KMS-11 (cell line): Measurements from ENCODE around the gene AFAP1L2.

ENCODE experiments used
- H2AFZ ChIP-seq: fragments of 200-600 bp; sonication (generic); 2 replicates; pipeline ENCODE4 v1.6.1; 2016; ENCODE audit warnings: antibody characterized with exemption, mixed run types, low read depth
- H3K27ac ChIP-seq: fragments of 200-600 bp; sonication (generic); 2 replicates; pipeline ENCODE4 v1.6.1; 2016; ENCODE audit warnings: mild to moderate bottlenecking, mixed run types
- H3K27me3 ChIP-seq: fragments of 200-600 bp; sonication (generic); 2 replicates; pipeline ENCODE4 v1.6.1; 2017; ENCODE audit warnings: mild to moderate bottlenecking, low read depth, mixed run types, moderate library complexity; ENCODE audit not compliant: insufficient read depth
- H3K36me3 ChIP-seq: fragments of 200-600 bp; sonication (generic); 2 replicates; pipeline ENCODE4 v1.6.1; 2017; ENCODE audit warnings: mild to moderate bottlenecking, mixed run types; ENCODE audit not compliant: insufficient read depth
- H3K4me1 ChIP-seq: fragments of 200-600 bp; sonication (generic); 2 replicates; pipeline ENCODE4 v1.6.1; 2016; ENCODE audit warnings: mild to moderate bottlenecking, low read depth, mixed run types; ENCODE audit not compliant: poor library complexity, severe bottlenecking
- H3K4me2 ChIP-seq: fragments of 200-600 bp; sonication (generic); 2 replicates; pipeline ENCODE4 v1.7.0; 2016; ENCODE audit warnings: mild to moderate bottlenecking, mixed run types
- H3K4me3 ChIP-seq: fragments of 200-600 bp; sonication (generic); IDR thresholded peaks from 2 replicates; pipeline ENCODE4 v1.6.1; 2017; ENCODE audit warnings: low read depth, low read length, mixed read lengths; ENCODE audit not compliant: insufficient read depth
- H3K79me2 ChIP-seq: fragments of 200-600 bp; sonication (generic); 2 replicates; pipeline ENCODE4 v1.6.1; 2016; ENCODE audit warnings: low read depth, mixed run types; ENCODE audit not compliant: insufficient read depth
- H3K9ac ChIP-seq: fragments of 200-600 bp; sonication (generic); 2 replicates; pipeline ENCODE4 v1.6.1; 2016; ENCODE audit warnings: mild to moderate bottlenecking, mixed run types
- H4K20me1 ChIP-seq: fragments of 200-600 bp; sonication (generic); 2 replicates; pipeline ENCODE4 v1.6.1; 2016; ENCODE audit warnings: mild to moderate bottlenecking, mixed run types; ENCODE audit not compliant: insufficient read depth
- TF ChIP-seq, protein P1 (sequence below): fragments of 200-600 bp; sonication (generic); conservative IDR thresholded peaks from 2 replicates; pipeline ENCODE4 v1.6.1; 2017; ENCODE audit warnings: low read depth, mild to moderate bottlenecking, antibody characterized with exemption, low read length, moderate library complexity, mixed read lengths

AFAP1L2 gene

DNA sequence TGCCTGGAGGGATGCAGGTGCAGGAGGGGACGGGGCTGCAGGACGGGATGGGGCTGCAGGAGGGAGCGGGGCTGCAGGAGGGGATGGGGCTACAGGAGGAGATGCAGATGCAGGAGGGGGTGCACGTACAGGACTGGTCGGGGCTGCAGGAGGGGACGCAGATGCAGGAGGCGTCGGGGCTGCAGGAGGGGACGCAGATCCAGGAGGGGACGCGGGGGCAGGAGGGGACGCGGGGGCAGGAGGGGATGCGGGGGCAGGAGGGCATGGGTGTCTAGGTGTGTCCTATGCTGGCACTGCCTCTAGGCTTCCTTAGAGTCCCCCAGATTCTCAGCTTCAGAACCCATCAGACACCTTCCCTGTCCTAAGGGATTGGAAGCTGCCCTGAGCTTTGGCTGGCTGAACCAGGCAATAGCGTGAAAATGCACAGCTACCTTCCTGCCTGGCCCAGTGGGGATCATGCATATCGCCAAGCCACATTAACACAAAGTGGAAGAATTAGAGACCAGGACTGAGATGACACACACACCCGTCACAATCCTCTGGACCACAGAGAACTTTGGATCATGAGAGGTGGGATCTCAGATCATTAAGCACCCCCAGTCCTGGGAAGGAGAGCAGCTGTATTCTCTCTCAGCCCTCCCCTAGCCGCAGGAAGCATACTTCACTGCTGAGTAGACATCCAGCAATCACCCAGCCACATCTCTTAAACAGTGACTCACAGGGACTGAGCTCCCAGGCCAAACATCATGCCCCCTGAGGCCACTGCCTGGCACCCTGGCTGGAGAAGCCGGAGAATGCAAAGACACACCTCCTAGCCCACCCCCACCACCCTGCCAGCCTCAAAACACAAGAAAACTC, 98.0 kb downstream of the AFAP1L2 start:
- TF ChIP-seq, protein P1, sequence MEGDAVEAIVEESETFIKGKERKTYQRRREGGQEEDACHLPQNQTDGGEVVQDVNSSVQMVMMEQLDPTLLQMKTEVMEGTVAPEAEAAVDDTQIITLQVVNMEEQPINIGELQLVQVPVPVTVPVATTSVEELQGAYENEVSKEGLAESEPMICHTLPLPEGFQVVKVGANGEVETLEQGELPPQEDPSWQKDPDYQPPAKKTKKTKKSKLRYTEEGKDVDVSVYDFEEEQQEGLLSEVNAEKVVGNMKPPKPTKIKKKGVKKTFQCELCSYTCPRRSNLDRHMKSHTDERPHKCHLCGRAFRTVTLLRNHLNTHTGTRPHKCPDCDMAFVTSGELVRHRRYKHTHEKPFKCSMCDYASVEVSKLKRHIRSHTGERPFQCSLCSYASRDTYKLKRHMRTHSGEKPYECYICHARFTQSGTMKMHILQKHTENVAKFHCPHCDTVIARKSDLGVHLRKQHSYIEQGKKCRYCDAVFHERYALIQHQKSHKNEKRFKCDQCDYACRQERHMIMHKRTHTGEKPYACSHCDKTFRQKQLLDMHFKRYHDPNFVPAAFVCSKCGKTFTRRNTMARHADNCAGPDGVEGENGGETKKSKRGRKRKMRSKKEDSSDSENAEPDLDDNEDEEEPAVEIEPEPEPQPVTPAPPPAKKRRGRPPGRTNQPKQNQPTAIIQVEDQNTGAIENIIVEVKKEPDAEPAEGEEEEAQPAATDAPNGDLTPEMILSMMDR = no peak
- no peaks in the 10 kb centered on the region for H4K20me1 ChIP-seq
- no peak overlapping the region for H3K27ac ChIP-seq
- no peaks in the 10 kb centered on the region for H3K79me2 ChIP-seq
- H3K4me1 ChIP-seq = no peaks in the 10 kb centered on the region
- no peaks in the 10 kb centered on the region for H3K36me3 ChIP-seq
- H2AFZ ChIP-seq = no peak overlapping the region
- no peaks in the 10 kb centered on the region for H3K27me3 ChIP-seq
- no peak overlapping the region for H3K4me3 ChIP-seq
- H3K4me2 ChIP-seq = no peak overlapping the region
- no peak overlapping the region for H3K9ac ChIP-seq

DNA sequence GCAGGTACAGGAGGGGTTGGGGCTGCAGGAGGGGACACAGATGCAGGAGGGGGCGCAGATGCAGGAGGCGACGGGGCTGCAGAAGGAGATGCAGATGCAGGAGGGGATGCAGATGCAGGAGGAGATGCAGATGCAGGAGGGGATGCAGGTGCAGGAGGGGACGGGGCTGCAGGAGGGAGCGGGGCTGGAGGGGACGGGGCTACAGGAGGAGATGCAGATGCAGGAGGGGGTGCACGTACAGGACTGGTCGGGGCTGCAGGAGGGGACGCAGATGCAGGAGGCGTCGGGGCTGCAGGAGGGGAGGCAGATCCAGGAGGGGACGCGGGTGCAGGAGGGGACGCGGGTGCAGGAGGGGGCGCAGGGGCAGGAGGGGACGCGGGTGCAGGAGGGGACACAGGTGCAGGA, 98.8 kb downstream of the AFAP1L2 start:
- H3K36me3 ChIP-seq = no peaks in the 10 kb centered on the region
- H3K79me2 ChIP-seq = no peaks in the 10 kb centered on the region
- H3K4me3 ChIP-seq = no peak overlapping the region
- no peak overlapping the region for H2AFZ ChIP-seq
- no peaks in the 10 kb centered on the region for H3K27me3 ChIP-seq
- H3K9ac ChIP-seq = no peak overlapping the region
- H4K20me1 ChIP-seq = no peaks in the 10 kb centered on the region
- H3K27ac ChIP-seq = no peak overlapping the region
- TF ChIP-seq, protein P1 = no peak
- no peak overlapping the region for H3K4me2 ChIP-seq
- H3K4me1 ChIP-seq = no peaks in the 10 kb centered on the region

GRCh38 chr10:114304571-114305421, 99.5 kb downstream of the AFAP1L2 start:
- peak overlapping the region; percentile 67 for H3K4me2 ChIP-seq
- H4K20me1 ChIP-seq = no peaks in the 10 kb centered on the region
- H3K9ac ChIP-seq = peak overlapping the region; percentile 32
- H3K79me2 ChIP-seq = no peaks in the 10 kb centered on the region
- TF ChIP-seq, protein P1 = peak; percentile 8
- no peaks in the 10 kb centered on the region for H3K27me3 ChIP-seq
- no peak overlapping the region for H3K4me3 ChIP-seq
- H3K4me1 ChIP-seq = no peaks in the 10 kb centered on the region
- H3K27ac ChIP-seq = peak overlapping the region; percentile 17; the same call in 1 of the 2 replicates
- H2AFZ ChIP-seq = peak overlapping the region; percentile 96
- H3K36me3 ChIP-seq = no peaks in the 10 kb centered on the region

DNA sequence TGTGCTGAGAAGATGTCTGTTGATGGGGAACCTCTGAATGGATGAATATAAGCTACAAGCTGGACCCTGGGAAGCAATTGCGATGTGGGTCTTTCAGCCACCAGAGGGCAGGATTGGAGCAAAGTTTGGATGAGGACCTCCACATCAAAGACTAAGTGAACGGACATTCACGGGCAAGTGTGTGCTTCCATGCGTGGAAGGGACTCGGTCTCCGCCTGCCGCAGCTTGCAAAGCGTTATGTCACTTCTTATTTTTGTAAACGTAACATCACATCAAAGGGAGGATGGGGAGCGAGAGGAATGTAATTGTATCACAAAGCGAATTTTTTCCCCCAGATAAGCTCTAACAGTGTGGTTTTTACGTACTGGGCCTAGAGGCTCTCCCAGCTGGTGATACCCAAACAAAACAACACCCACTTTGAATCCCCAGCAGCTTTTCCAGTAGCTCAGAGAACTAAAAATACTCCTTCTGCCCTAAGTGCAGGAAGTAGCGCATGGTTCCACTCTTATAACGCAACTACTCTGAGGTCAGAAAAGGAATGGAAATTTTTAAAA, 100.2 kb downstream of the AFAP1L2 start:
- H3K27me3 ChIP-seq = no peaks in the 10 kb centered on the region
- H4K20me1 ChIP-seq = no peaks in the 10 kb centered on the region
- peak overlapping the region; percentile 17; the same call in 1 of the 2 replicates for H3K27ac ChIP-seq
- H3K36me3 ChIP-seq = no peaks in the 10 kb centered on the region
- H3K79me2 ChIP-seq = no peaks in the 10 kb centered on the region
- H3K9ac ChIP-seq = peak overlapping the region; percentile 32
- no peak overlapping the region for H3K4me3 ChIP-seq
- TF ChIP-seq, protein P1 = peak; percentile 75
- H3K4me1 ChIP-seq = no peaks in the 10 kb centered on the region
- peak overlapping the region; percentile 67 for H3K4me2 ChIP-seq
- H2AFZ ChIP-seq = peak overlapping the region; percentile 96
